Stimulated activated CD4-positive, alpha-beta T cell treated with anti-CD3 and anti-CD28 coated beads, Interleukin-15, amount 100 ng/mL, for 48 hours (primary cell): ENCODE data around the gene FSHR.

Experiments used
- DNase-seq, 2 donors: peaks; one replicate each; pipeline ENCODE4 v3.0.0-alpha.2; 2020; ENCODE audit warnings: low read depth in 2 of 2

The FSHR gene

DNA sequence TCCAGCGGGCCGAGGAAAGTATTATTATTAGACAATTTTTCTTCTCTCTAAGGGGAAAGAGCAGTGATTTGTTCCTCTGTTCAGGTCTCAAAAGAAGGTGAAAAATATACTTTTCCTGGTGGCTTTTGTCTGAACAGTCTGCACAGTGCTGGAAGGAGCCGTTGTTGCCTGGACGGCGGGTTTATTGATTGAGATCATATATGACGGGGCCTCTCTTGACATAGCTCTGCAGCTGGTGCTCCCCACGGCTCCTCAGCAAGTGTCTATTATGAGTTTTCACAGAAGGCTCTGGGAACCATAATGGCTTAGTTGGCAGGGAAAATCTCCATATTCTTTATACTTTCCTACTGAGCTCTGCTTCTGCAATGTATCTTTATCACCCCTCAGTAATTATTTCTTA is 42.9 kb downstream of the FSHR start:
- no peak for DNase-seq

DNA sequence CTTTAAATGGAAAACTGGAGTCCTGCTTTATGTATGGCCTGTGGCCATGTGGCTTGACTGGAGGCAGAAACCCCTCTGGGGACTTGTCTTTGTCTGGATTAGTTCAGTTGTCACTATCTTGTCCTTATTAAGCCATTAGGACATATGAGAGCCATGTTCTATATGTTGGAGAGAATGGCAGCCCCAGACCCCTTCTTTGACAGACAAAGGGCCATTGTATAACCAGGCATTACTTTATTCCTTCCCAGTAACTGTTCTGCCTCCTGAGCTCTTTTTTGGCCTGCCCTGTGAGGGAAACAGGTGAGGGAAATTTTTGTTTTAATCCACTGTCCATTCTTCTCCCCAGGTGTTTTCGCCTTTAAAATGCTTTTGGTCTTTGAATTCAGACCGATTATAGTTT is 43.3 kb downstream of the FSHR start:
- no peak for DNase-seq

DNA sequence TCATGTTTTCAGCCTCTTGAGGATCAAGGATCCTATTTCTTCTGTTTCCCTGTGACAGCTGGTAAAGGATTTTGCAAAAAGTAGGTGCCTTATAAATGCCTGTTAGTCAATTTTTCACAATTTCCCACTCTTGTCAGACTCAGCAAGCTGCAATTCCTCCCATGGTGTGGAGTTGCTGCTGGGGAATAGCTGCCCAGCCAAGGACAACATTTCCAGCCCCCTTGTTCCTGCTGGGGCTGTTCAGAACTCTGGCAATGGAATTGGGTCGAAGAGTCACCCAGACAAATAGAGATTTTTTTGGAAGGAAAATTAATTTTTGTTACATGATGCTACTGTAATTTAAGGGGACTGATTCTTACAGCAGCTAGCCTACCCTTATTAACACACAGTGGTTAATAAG is 43.7 kb downstream of the FSHR start:
- DNase-seq: no peak

DNA sequence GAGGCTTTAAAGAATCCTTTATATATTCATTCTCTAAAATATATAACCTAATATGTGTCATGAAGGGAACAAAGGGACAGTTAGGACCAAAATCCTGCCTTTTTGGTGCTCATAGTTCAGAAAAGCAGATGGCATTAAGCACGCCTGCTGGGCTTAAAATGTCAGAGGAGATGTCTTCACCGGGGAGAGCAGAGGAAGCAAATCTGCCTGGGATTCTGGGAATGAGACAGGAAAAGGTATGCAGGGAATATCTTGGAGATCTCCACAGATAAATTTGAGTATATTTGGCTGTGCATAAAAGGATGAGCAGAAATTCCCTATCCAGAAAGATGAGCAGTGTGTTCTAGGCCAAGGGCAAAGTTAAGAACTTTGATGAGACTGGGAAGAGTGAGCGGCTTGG is 45.5 kb downstream of the FSHR start:
- DNase-seq: no peak

DNA sequence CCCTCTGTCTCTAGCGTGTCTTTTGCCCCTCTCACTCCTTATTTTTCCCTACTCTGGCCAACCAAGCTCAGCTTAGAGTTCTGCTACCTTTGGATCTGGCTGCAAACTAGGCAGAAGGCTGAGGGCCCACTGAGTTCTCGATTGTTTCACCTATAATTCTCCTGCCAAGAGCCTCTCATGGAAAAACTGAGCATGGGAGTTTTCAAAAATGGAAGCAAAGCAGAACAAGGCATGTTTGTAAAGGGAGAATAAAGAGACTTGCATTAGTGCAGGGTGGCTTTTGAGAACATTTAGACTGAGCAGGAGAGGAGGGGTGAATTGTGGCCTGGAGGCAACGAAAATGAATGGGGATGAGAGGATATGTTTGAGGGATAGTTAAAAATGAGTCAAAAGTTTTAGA is 45.9 kb downstream of the FSHR start:
- DNase-seq: no peak

DNA sequence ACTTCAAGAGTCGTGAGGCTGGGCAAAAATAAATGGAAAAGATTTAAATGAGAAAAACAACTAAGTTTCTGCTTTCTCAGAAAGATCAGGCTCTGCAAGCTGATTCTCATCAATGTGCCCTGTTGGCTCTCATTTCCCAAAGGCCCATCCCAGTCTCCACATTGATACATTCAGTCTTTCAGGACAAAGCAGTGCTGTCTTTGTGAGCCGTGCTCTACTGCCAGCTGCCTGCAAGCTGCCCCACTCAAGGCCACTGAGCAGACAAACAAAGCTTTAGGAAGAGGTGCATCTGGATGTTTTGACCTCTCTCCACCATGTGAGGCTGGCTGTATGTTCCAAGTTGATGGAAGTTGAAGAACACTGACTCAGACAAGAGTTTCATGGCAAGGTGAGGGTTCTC is 48.8 kb downstream of the FSHR start:
- DNase-seq: no peak

DNA sequence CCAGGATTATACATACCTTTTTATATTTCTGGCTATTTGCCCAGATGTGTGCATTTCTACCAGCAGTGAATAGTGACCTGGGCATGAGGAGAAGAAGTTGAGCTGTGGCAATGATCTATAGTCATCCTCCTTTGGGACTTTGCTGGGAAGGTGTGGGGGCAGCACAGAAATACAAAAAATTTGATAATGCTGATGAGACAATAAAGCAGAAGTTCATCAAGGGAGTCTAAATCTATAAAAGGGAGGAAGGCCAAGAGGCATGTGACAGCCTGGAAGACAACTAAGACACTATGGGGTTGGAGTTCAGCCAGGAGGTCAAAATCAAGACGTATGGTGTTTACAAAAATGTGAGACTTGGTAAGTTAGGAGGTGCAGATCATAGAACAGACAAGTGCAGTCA is 52.2 kb downstream of the FSHR start:
- DNase-seq: no peak

DNA sequence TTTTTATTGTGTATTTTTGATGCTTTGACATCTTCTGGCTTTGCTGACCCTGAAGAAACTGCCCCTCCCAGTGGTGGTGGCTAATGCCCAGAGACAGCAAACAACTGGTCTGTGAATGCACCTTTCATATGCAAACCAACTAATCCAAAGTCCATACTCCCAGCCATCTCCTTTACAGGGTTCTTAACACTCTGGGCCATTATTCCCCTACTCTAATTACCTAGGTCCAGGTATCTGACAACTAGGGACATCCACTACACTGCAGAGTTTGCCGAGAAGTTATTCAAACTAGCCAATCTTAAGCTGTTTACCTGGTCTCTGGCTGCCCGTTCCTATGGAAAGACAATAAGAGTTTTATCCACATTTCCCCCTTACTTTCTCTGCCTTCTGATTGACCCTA is 73.6 kb downstream of the FSHR start:
- DNase-seq: no peak

DNA sequence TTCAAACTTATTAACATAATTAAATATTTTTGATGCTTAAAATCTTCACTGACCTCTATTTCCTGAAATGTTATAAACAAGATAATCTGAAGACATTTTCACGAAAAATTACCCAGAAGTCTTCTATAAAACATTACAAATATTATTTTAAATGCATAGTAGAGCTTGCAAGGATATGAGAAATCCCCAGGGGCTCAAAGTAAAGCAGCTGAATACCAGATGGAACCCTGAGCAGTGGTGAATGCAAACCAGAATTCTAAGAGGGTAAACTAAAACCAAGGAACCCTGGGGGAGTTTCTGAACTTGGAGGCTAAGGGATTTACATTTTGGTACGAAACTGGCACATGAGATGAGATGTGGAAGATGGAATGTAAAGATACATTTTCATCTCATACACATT is 83.6 kb downstream of the FSHR start:
- DNase-seq: no peak

DNA sequence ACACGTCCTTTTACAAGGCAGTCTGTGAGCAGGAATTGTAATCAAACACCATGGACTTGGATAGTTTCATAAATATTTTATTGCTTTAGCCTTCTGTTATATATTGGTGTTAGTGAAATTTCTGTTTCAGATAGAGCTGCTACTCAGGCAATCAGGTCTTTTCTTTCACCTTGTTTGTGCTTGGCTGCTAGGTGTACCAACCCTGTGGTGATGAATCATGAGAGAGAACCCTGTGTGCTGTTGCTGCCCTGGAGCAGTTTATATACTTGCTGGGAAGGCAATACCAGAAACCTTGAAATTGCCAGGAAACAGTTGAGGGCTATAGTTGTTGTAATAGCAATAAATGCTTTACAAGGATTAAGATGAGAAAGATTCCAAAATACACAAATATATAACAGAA is 84.5 kb downstream of the FSHR start:
- no peak for DNase-seq

DNA sequence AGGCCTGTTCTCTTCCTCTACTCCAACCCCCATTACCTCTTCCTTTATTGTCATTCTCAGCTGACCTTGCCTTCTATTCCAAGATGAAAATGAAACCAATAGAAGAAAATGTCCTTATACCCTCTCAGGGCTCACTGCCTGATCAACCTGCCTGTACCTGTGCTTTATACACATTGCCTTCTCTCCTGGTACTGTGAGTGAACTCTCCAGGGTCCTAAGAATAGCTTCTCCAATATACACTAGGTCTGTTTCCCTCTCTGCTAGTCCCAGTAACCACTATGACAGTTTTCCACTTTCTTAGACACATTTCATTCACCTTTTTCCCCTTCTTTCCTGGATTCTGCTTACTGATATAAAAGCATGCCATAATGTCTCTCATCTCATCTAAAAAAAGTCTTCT is 85.7 kb downstream of the FSHR start:
- DNase-seq: no peak

DNA sequence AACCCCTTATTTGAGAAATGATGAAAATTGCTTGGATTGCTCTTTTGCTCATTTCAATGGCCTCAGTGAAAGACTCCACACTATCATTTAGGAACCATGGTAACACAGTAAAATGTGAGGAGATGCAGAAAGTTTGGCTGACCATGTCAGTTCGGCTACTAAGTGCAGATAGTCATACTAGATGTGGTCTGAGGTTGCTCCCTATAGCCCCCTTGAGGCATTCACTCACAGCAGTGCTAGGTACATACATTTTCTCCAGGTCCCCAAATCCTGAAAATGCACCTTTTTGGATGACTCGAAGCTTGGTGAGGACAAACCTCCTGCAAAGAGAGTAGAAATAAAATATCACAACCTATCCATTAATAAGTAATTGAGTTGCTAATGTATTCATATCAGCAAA is 86.3 kb downstream of the FSHR start:
- no peak for DNase-seq

DNA sequence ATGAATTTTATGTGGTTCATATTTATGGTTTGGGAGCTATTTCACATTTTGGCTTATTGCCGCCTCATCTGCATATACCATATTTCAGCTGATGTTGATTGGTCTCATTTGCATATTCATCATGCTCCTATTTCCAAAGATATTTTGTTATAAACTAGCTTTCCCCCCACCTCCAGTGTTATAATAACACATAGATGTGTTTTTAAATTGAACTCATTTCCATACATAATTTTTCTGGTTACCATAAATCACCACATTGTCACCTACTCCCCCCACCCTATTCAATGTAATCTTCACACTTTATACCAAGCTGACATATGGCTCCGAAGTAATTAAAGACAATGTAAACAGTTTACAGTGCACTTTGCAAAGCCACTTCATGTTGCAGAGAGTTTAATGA is 101.2 kb downstream of the FSHR start:
- DNase-seq: no peak

DNA sequence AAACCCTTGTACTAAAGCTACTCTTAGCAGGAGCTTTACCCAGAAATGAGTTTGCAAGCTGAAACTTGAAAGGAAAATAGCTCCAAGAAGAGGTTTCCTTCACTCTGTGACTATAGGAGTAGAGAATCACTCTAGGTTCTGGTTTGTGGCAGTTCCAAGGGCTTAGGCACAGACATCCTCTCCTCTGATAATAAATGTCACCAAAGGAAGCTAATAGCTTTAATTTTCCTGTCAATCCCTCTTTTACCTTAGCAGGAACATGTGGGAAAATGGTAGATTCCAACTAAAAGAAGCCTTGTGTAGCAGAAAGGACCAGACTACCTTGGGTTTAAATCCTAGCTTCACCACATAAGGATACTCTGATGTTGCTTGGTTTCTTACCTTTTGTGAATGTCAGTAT is 104.0 kb downstream of the FSHR start:
- DNase-seq: no peak

DNA sequence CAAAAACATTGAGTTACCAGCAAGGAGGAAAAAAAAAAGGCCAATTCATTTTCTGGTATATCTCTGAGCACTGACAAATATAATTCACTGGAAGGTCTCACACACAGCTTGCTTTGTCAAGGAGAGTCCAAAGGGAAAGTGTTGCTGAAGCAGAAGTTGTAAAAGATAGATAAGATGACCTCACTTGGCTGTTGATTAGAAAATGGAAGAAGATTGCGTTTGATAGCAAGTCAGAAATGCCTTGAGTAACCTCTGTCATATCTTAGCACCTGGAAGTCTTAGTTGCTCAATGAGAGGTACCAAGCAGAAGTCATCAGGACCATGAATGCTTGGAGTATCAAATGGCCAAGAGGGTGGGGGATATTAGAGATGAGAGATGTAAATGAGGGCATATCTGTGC is 105.2 kb downstream of the FSHR start:
- no peak for DNase-seq

DNA sequence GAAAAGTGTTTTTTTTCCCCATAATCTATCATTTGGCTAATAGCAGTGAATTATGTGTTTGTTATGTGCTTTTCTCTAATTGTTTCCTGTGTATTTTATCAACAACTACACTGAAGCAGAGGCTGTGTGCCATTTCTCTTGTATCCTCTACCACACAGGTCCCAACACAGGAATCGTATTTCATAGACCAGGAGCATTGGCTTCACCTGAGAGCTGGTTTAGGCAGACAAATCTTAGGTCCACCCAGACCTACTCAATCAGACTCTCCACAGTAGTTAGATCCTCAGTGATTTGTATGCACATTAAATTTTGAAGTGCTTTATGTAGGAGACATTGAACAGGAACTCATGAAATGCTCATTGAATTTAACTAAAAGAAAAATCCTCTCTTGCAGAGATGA is 109.2 kb downstream of the FSHR start:
- DNase-seq: no peak

DNA sequence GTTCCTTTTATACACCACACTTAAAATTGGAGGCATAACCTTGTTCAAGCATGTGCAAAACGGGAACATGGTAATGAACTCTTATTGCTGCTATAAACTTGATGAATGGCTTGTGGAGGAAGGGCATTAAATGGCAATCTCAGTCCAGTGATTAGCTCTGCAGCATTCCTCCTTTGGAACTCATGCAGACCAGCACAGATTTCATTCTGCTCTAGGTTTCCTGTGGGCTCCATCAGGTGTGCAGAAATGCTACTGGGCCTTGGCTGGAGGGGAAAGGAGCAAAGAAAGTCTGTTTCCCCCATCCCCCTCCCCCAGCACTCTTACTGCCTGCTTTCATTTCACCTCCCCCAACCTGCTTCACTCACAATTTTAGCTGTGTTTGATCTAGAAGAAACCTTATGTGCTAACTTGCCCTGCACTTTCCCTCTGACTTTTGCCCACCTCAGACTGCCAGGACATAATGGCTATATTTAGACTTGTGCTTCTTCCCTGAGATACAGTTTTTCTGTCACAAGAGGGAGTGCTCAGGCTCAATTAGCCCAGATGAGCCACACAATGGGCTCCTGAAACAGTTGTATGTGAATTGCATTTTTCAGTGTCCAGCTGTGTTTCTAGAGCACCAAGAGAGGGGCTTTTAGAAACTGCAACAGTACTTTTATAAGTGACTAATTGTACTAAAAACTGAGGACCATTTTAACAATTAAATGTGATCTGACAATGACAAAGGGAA is 109.8 kb downstream of the FSHR start:
- DNase-seq: no peak

DNA sequence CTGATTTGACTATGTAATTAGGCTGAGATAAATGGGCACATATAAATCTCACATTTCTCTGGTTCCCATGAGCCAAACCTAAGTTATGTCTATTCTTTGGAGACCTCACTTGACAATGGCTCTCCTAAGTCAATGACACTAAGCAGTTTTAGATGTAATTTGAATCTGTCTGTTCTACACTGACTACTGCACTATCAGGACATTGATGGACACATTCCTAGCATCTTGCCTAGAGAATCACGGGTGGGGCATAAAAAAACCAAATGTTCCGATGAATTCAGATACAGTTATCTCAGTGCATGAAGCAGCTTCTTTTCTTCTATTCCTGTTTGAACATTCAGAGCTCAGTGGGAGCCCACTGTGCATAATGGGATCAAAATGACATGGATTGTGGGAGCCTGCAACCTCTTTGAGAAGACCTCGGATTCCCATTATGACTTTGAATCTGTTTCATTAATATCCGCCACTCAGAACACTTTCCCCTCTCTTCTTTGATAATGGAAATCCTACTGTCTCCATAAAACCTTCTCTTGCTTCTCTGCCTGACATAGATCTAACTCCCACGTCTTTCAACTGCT is 110.8 kb downstream of the FSHR start:
- no peak for DNase-seq

DNA sequence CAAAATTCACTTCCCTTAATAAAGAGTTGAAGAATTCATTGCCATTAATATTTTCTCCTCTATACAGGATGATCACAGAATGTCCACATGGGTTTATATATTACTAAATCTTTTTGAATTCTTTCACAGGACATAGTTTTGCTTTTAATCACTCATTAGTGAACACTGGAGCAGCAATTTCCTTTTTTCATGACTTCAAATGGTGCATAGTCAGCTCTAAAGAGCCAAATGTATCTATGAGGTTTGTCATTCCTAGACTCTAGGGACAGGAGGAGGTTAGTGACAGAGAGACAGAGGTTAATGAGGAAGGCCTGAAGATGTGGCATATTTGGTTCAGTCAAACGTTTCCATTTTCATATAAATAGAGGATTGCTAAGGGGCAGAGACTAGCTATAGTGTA is 111.8 kb downstream of the FSHR start:
- no peak for DNase-seq

DNA sequence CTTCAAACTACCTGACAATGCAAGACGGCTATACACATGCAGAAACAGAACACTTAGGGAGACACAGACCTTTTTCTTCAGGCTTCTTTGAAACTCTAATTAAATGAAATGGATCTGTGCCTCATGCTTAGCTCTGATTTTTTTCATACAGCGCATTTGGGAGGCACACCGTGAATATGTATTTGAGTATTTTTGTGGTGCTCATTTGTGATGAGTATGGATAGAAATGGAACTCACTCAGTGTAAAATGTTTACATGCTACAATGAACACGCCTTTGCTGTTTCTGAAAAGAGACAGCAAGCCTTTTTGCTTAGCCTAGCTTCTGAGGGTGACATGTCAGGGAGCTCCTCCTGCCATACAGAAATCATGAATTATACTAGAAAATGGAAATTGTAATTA is 113.3 kb downstream of the FSHR start:
- DNase-seq: no peak

DNA sequence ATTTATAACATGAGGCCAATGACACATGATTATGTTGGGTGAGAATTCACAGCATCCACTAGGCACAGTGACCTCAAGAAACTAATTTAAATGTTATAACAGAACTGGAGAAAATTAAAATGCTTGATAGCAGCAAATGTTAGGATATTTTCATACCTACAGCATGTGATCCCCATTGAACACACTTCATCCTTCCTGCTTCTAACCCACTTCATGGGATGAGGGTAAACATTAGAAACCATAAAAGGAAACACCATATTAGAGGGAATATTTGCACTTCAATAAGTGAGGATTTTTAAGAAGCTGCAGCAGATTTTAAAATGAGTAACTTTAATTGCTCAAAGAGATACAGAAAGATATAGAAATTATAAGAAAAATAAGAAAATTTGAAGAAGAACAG is 117.1 kb downstream of the FSHR start:
- no peak for DNase-seq

DNA sequence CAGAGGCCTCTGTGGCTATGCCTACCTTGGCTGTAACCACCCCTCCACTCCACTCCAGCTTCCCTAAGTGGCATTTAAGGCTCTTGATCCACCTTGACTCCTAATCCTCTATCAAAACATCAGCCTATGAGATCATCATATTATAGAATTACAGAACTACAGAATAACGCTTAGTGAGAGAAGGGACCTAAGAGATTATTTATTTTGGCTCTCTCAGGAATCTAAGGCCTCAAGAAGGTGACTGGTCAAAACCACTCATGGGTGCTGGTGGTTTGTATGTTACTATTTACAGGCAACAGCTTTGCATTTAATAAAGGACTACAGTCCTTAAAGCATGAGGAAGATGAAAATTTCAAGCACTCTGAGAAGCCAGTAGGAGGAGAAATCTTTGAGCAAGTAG is 118.8 kb downstream of the FSHR start:
- DNase-seq: no peak

DNA sequence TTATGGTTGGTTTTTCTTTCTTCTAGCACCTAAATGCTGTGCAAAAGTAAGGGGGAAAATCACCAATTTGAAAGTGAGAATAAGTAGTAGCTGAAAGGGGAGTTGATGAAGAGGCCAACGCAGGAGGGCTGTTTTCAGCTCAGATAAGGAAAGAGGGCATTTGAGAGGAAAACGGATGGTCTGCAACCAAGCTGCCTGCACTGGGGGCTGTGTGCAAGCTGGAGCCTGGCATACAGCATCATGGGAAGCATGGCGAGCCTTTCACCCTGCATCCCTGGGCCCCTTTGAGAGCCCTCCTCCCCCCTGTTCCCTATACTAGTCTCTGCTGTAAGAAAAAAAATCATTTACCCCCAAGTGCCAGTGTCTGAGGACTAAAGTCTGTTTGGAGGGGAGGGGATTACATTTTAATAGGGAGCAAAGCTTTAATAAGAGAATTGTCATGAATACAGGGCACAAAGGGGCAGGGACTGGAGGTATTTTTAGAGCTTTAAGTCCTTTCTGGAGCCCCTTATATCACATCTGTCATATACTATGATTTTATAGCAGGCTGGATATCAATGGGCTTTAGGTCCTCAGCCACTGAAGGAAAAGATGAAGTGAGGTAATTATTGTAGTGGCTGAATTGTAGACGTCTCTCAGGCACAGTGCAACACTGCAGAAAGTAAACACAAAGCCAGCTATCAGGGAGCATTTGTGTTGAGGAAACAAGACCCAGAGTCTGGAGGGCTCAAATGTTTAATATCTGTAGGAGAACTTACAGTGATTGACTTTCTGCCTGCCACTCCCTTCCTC is 120.7 kb downstream of the FSHR start:
- no peak for DNase-seq
